Endothelial cell of umbilical vein (primary cell): ENCODE results near the gene TMEM254. TPM values are rescaled to one million over a fixed set of nuclear protein-coding genes. Genes with fewer than 3 reads are reported as not detected.

ENCODE experiments used
- BruUV-seq: library from RNA; stranded (reverse); fragments of 400-500 nt; replicated peaks from 2 replicates; lab custom pipeline; 2021; lab: Mats Ljungman, UMichigan
- CTCF ChIA-PET: fragments of 300-600, 350-600 bp; sonication (Branson Sonifier 250); formaldehyde crosslinking; loops from one replicate; lab custom pipeline; 2021; ENCODE audit warnings: antibody characterized with exemption, inconsistent platforms; lab: Charles Lee
- POLR2A ChIA-PET: fragments of 300-600, 350-600 bp; sonication (Branson Sonifier 250); formaldehyde crosslinking; loops from one replicate; lab custom pipeline; 2021; ENCODE audit warnings: antibody characterized with exemption, inconsistent platforms; lab: Charles Lee
- DNase-seq: peaks from one replicate; pipeline ENCODE4 v3.0.0-alpha.2; 2011; ENCODE audit warnings: low read depth, low spot score
- FAIRE-seq: peaks from 2 replicates; lab custom pipeline; 2011; peaks lifted over from hg19 to GRCh38; lab: Jason Lieb, UNC
- H2AFZ ChIP-seq: 2 replicates; pipeline ENCODE4 v1.6.0; 2012; ENCODE audit warnings: low read depth, low read length, control low read depth, inconsistent platforms
- H3K27ac ChIP-seq: 2 replicates; pipeline ENCODE4 v1.5.1; 2011; ENCODE audit warnings: low read depth, mild to moderate bottlenecking, control low read depth, low read length, moderate library complexity; ENCODE audit not compliant: insufficient read depth
- H3K27me3 ChIP-seq, 2 experiments: 2 replicates each; pipeline versions ENCODE4 v1.6.0 to v1.6.1; 2011; ENCODE audit warnings: low read length in 2 of 2, mixed read lengths in 1 of 2; ENCODE audit not compliant: control insufficient read depth in 2 of 2, insufficient read depth in 2 of 2
- H3K36me3 ChIP-seq, 2 experiments: 2 replicates in 1 of 2; 3 replicates in 1 of 2; pipeline ENCODE4 v1.5.1; 2011; ENCODE audit warnings: low read length in 2 of 2, mild to moderate bottlenecking in 1 of 2, moderate library complexity in 1 of 2; ENCODE audit not compliant: control insufficient read depth in 2 of 2, insufficient read depth in 2 of 2; ENCODE audit errors: extremely low read depth in 1 of 2
- H3K4me1 ChIP-seq: 3 replicates; pipeline ENCODE4 v1.5.1; 2011; ENCODE audit warnings: mild to moderate bottlenecking, low read length; ENCODE audit not compliant: control insufficient read depth, insufficient read depth; ENCODE audit errors: extremely low read depth
- H3K4me2 ChIP-seq: 2 replicates; pipeline ENCODE4 v1.6.1; 2011; ENCODE audit warnings: low read length, control low read depth, mixed read lengths; ENCODE audit not compliant: insufficient read depth
- H3K4me3 ChIP-seq, 3 experiments: fragments of 200-600 bp in 1 of 3; sonication (generic), shearing (Covaris generic) in 1 of 3; replicated peaks in 1 of 3; 2 replicates each; pipeline ENCODE4 v1.5.1; 2011 to 2016; ENCODE audit warnings: control low read depth in 3 of 3, low read length in 3 of 3, mild to moderate bottlenecking in 2 of 3, inconsistent platforms in 1 of 3, low read depth in 1 of 3, moderate library complexity in 1 of 3; ENCODE audit not compliant: insufficient read depth in 1 of 3
- H3K79me2 ChIP-seq: 2 replicates; pipeline ENCODE4 v1.6.0; 2012; ENCODE audit warnings: low read length, inconsistent platforms; ENCODE audit not compliant: control insufficient read depth, insufficient read depth
- H3K9ac ChIP-seq: replicated peaks from 2 replicates; pipeline ENCODE3; 2011; ENCODE audit warnings: low read length, control low read depth; ENCODE audit not compliant: insufficient read depth; ENCODE audit errors: extremely low read depth
- H3K9me1 ChIP-seq: replicated peaks from 3 replicates; pipeline ENCODE4 v1.6.0; 2011; ENCODE audit warnings: mild to moderate bottlenecking, low read length; ENCODE audit not compliant: control insufficient read depth, insufficient read depth; ENCODE audit errors: extremely low read depth
- H3K9me3 ChIP-seq: replicated peaks from 2 replicates; pipeline ENCODE4 v1.5.1; 2012; ENCODE audit warnings: low read length, inconsistent platforms; ENCODE audit not compliant: control insufficient read depth, insufficient read depth
- H4K20me1 ChIP-seq: replicated peaks from 2 replicates; pipeline ENCODE3; 2011; ENCODE audit warnings: mild to moderate bottlenecking, low read length; ENCODE audit not compliant: control insufficient read depth, insufficient read depth; ENCODE audit errors: extremely low read depth
- CTCF ChIP-seq, 2 donors: IDR thresholded peaks; 1 replicate in 1 of 2; 2 replicates in 1 of 2; pipeline ENCODE4 v1.5.1; 2011; ENCODE audit warnings: low read length in 2 of 2, mild to moderate bottlenecking in 2 of 2, moderate library complexity in 2 of 2, control low read depth in 1 of 2, inconsistent platforms in 1 of 2, low read depth in 1 of 2; ENCODE audit not compliant: insufficient read depth in 1 of 2; ENCODE audit errors: extremely low read depth in 1 of 2
- EZH2 ChIP-seq: IDR thresholded peaks from 2 replicates; pipeline ENCODE4 v1.6.1; 2012; ENCODE audit warnings: borderline replicate concordance, low read depth, mild to moderate bottlenecking, moderate library complexity, low read length, inconsistent platforms; ENCODE audit not compliant: severe bottlenecking
- FOS ChIP-seq: IDR thresholded peaks from 2 replicates; pipeline ENCODE4 v1.6.1; 2011; ENCODE audit warnings: mild to moderate bottlenecking, low read length, moderate library complexity, borderline replicate concordance; ENCODE audit not compliant: insufficient read depth
- GATA2 ChIP-seq: IDR thresholded peaks from 2 replicates; pipeline ENCODE4 v1.7.0; 2011; ENCODE audit warnings: low read depth, mild to moderate bottlenecking, moderate library complexity, mixed read lengths, low read length; ENCODE audit not compliant: insufficient read length, insufficient read depth
- JUN ChIP-seq: IDR thresholded peaks from 2 replicates; pipeline ENCODE4 v1.6.1; 2011; ENCODE audit warnings: borderline replicate concordance, low read depth; ENCODE audit not compliant: insufficient read length, insufficient read depth
- MAX ChIP-seq: IDR thresholded peaks from 2 replicates; pipeline ENCODE4 v1.6.1; 2011; ENCODE audit not compliant: insufficient read depth, insufficient read length
- MYC ChIP-seq: IDR thresholded peaks from one replicate; pipeline ENCODE4 v1.6.1; 2011; ENCODE audit warnings: mild to moderate bottlenecking, low read depth, low read length
- POLR2A ChIP-seq: IDR thresholded peaks from 2 replicates; pipeline ENCODE4 v1.6.1; 2012; ENCODE audit warnings: low read depth, mild to moderate bottlenecking, control low read depth, low read length
- POLR2AphosphoS5 ChIP-seq: IDR thresholded peaks from 2 replicates; pipeline ENCODE4 v1.6.1; 2012; ENCODE audit warnings: low read depth, mild to moderate bottlenecking, control low read depth, low read length, moderate library complexity; ENCODE audit not compliant: insufficient read depth
- dilution Hi-C: fragments of 300-500 bp; cut with MboI; formaldehyde crosslinking; loops from one replicate; pipeline ENCODE4 v1.15.0; 2019; ENCODE audit warnings: low sequenced_read_pairs; ENCODE audit not compliant: extremely low pct_ligation_motif_present
- intact Hi-C: fragments of 100-400 bp; cut with micrococcal nuclease; formaldehyde crosslinking; loops from one replicate; pipeline ENCODE4 v1.10.0; 2022
- polyA plus RNA-seq, 4 experiments: library from polyadenylated mRNA; depleted of rRNA in 3 of 4; stranded (reverse) in 3 of 4; unstranded in 1 of 4; fragments of >200 nt; gene quantifications; 2 replicates each; pipeline versions ENCODE4 v1.2.1 to v1.2.3, GENCODE V29; 2011 to 2012; ENCODE audit warnings: missing spikeins in 1 of 4
- total RNA-seq: library from RNA; stranded (reverse); gene quantifications from 2 replicates; pipeline ENCODE4 v1.2.3, GENCODE V29; 2021

Gene TMEM254
- total and polyA plus RNA-seq, 2 donors (not counting 3 experiments of a cell fraction or from before 2014, with no cell fraction given): 10.1 to 13.4 TPM

GRCh38 chr10:80077869-80078447 lies 507 bp upstream of the TMEM254 start:
- ChIA-PET POLR2A (no interaction called here), CTCF (interaction anchor here (1.5 to 1.6 kb wide), 2 partner anchors 31 to 145 kb away, joined by 7 to 10 read pairs; no protein-coding TSS in a partner anchor)
- FAIRE-seq (no peak), DNase-seq (no peak)
- H2AFZ ChIP-seq: peak overlapping the region; percentile 99
- no peaks in the 10 kb centered on the region for H3K9me3 ChIP-seq
- peak overlapping the region; percentile 95 for H3K4me2 ChIP-seq
- no peaks in the 10 kb centered on the region for H3K79me2 ChIP-seq
- dilution Hi-C loops (no loop called here), intact Hi-C loops (loop anchor here (2.0 to 5.0 kb wide), 2 partner anchors 59 to 129 kb away; partner anchors contain the start of gene ANXA11)
- no TSS peak for BruUV-seq
- peak overlapping the region; percentile 46 to 94 (median 79) for H3K4me3 ChIP-seq
- no peak overlapping the region for H3K27ac ChIP-seq
- H4K20me1 ChIP-seq: no peaks in the 10 kb centered on the region
- peaks cover 8% of the 10 kb centered on the region for H3K4me1 ChIP-seq
- TF ChIP-seq GATA2 (no peak), EZH2 (no peak), CTCF (IDR thresholded peaks at IDR 0.05; ENCODE audit: extremely low read depth in 1 of 2, insufficient read depth in 1 of 2, low read depth in 1 of 2, low read length in 2 of 2) (no peak), FOS (no peak), POLR2AphosphoS5 (no peak), POLR2A (no peak), JUN (no peak), MYC (no peak), MAX (no peak)
- no peaks in the 10 kb centered on the region for H3K36me3 ChIP-seq
- H3K9me1 ChIP-seq: no peaks in the 10 kb centered on the region
- H3K27me3 ChIP-seq: no peaks in the 10 kb centered on the region
- H3K9ac ChIP-seq: peak overlapping the region; percentile 64
